ENCODE measurements around the gene MBNL2.

- TF ChIP-seq EZH2phosphoT487 (IDR thresholded peaks at IDR 0.05; ENCODE audit: borderline replicate concordance, low read length), result no peak
- TF ChIP-seq, protein P1, sequence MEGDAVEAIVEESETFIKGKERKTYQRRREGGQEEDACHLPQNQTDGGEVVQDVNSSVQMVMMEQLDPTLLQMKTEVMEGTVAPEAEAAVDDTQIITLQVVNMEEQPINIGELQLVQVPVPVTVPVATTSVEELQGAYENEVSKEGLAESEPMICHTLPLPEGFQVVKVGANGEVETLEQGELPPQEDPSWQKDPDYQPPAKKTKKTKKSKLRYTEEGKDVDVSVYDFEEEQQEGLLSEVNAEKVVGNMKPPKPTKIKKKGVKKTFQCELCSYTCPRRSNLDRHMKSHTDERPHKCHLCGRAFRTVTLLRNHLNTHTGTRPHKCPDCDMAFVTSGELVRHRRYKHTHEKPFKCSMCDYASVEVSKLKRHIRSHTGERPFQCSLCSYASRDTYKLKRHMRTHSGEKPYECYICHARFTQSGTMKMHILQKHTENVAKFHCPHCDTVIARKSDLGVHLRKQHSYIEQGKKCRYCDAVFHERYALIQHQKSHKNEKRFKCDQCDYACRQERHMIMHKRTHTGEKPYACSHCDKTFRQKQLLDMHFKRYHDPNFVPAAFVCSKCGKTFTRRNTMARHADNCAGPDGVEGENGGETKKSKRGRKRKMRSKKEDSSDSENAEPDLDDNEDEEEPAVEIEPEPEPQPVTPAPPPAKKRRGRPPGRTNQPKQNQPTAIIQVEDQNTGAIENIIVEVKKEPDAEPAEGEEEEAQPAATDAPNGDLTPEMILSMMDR (conservative IDR thresholded peaks at IDR 0.05; ENCODE audit: low read depth, low read length), result no peak
These were observed 6.8 kb upstream of the MBNL2 start for GRCh38 chr13:97215325-97215724.

All from PC-3 (cell line).